ENCODE measurements around the gene LAMA3.

Gene LAMA3

DNA sequence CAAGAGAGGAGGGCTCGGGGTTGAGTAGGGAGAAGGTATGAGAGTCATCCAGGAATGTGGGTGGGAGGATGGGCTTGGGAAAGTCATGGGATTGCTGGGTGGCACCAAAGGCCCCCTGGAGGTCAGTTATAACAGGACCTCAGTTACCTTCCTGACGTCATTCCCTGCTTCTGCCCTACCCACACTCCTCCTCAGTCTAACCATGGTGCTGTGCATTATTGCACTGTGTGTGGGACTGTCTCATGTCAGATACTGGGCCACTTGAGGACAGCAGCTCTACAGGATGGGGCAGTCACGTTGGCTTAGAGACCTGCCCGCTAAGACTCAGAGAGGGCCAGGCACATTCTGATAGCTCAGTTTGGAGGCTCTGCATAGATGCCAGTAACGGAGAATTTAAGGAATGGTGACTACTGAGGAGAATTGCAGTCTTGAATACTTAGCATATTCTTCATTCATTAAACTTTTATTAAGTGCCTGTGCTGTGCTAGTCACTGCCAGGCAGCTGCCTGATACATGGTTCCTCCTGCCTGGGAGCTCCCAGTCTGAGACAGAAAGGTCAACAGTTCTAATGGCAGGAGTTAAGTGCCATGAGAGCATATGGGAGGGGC lies 90.5 kb downstream of the LAMA3 start:
- no peak for DNase-seq (ENCODE audit: low spot score)

DNA sequence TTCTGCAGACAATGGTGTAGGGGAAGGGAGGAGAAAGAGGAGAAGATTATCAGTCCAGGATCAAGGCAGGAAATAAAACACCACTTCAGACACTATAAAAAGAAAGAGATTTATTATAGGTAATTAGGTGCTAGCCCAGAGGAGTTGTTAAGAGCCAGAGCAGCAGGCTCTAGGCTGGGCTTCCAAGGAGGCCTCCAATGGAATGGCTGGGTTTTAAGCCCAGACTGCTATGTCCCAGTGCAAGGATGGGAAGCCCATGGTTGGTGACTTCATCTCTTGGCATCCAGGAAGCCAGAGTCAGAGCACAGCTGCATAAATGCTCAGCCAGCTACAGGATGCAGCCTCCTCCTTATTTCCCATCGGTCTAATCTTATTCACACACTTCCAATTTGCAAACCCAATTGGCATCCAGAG lies 95.6 kb downstream of the LAMA3 start:
- no peak for DNase-seq (ENCODE audit: low spot score)

GRCh38 chr18:23793051-23793450 lies 103.8 kb downstream of the LAMA3 start:
- no peak for DNase-seq (ENCODE audit: low spot score)

GRCh38 chr18:23793985-23794867 lies 105.0 kb downstream of the LAMA3 start:
- DNase-seq (ENCODE audit: low spot score) = no peak

- DNase-seq (ENCODE audit: low spot score) = no peak
Observed at GRCh38 chr18:23798249-23798648, 109.0 kb downstream of the LAMA3 start.

- no peak for DNase-seq (ENCODE audit: low spot score)
Observed at GRCh38 chr18:23798824-23799223, 109.6 kb downstream of the LAMA3 start.

- no peak for DNase-seq (ENCODE audit: low spot score)
Observed at GRCh38 chr18:23799540-23799939, 110.3 kb downstream of the LAMA3 start.

- no peak for DNase-seq (ENCODE audit: low spot score)
Observed at GRCh38 chr18:23800902-23801301, 111.6 kb downstream of the LAMA3 start.

GRCh38 chr18:23802817-23803216 lies 113.6 kb downstream of the LAMA3 start:
- DNase-seq (ENCODE audit: low spot score) = no peak

DNA sequence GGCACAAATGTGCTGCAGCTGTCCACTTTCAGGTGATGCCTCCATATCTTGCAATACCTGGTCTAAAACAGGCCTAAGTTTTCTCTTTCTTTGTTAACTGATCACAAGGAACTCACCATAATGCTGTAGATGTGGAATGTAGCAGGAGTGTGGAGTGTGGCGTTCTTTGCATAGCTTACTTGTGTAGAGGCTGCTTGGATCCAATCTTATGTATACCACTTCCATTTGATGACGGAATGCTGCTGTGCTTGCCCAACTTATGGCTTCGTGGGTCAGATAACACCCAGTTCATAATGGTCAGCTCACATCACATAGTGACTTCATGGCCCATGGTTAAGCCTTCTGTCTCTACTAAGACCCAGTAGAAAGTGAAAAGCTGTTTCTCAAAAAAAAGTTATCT lies 114.5 kb downstream of the LAMA3 start:
- no peak for DNase-seq (ENCODE audit: low spot score)

DNA sequence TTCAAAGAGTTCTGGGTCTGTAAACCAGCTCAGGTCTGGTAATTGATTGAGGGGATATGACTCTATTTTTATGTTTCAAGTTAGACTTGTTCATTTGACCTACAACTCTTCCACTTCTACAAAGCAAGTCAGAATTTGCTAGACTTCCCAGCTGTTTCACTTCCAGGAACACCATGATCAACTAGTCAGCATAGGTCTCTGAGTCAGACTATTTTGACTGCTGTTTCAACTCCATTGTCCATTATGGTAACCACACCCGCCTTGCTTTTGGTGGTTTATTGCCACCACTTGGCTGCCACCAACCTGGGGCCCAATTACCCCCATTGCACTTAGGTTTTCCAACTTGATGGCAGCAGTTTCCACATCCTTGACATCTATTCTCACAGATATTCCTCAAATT lies 116.6 kb downstream of the LAMA3 start:
- DNase-seq (ENCODE audit: low spot score) = no peak

DNA sequence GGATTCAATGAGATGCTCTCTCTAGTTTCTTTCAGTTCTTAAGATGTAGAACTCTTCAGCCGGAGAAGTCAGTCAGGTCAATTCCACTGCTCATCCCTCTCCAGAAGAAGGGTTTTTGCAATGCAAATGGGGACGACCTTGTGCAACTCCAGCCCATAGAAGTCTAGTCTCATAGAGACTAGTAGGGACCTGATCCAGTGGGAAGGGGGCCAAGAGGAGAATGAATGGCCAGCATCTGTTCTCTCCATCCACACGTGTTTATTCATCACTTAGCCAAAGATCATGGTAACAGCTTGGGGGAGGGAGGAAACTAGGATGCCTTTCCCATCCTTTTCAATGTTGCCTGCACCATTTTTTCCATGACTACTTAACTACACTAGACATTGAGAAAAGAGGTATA lies 120.2 kb downstream of the LAMA3 start:
- peak; percentile 12 for DNase-seq (ENCODE audit: low spot score)

- DNase-seq (ENCODE audit: low spot score) = no peak
Observed at GRCh38 chr18:23810396-23810795, 121.1 kb downstream of the LAMA3 start.

GRCh38 chr18:23811176-23811575 lies 121.9 kb downstream of the LAMA3 start:
- no peak for DNase-seq (ENCODE audit: low spot score)

GRCh38 chr18:23812546-23813440 lies 123.5 kb downstream of the LAMA3 start:
- DNase-seq (ENCODE audit: low spot score) = peak; percentile 35

GRCh38 chr18:23814991-23815614 lies 125.8 kb downstream of the LAMA3 start:
- DNase-seq (ENCODE audit: low spot score) = no peak

GRCh38 chr18:23816021-23816420 lies 126.8 kb downstream of the LAMA3 start:
- DNase-seq (ENCODE audit: low spot score) = no peak

GRCh38 chr18:23816740-23817139 lies 127.5 kb downstream of the LAMA3 start:
- no peak for DNase-seq (ENCODE audit: low spot score)

DNA sequence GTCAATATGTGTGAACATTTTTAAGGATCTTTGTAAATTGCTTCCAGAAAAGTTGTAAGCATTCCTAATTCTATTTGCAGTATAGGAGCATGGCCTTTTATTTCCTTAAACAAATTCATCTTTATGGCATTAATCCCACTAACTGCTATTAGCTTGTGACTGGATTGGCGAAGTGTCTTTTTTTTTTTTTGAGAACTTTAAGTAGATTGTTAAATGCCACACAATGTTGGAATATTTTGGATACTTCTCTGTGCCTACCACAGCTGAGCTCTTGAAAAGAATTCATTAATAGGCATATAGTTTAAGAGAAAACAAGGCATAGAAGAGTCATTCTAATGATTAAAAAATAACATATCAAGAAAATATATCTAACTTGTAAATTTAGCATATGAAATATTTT lies 129.7 kb downstream of the LAMA3 start:
- no peak for DNase-seq (ENCODE audit: low spot score)

GRCh38 chr18:23822590-23823385 lies 133.5 kb downstream of the LAMA3 start:
- DNase-seq (ENCODE audit: low spot score) = no peak

- DNase-seq (ENCODE audit: low spot score) = no peak
Observed at GRCh38 chr18:23824240-23824639, 135.0 kb downstream of the LAMA3 start.

All from pons (tissue), 1 donor.